Measurements from ENCODE around the gene MYEOV. TPM values are rescaled to one million over a fixed set of nuclear protein-coding genes. Genes with fewer than 3 reads are reported as not detected.

MYEOV gene
- total RNA-seq, 4 donors from 2014 or later = 4.8 to 26.7 (median 9.4) TPM

- Histone ChIP-seq H3K9me3 (no peaks in the 10 kb centered on the region), H3K27me3 (no peaks in the 10 kb centered on the region), H3K4me3 (no peak overlapping the region), H3K4me1 (peaks cover 4 to 66% (median 29%) of the 10 kb centered on the region in 4 donors), H3K36me3 (no peaks in the 10 kb centered on the region), H3K27ac (no peak overlapping the region)
- 91 to 93% methylated on average over 6 to 8 of the region's 8 CpGs for WGBS, 2 donors
- no peak for DNase-seq (ENCODE audit: low spot score in 2 of 2)
- no peak for TF ChIP-seq CTCF (IDR thresholded peaks at IDR 0.05)
- no peak for TF ChIP-seq POLR2A (IDR thresholded peaks at IDR 0.05)
- TF ChIP-seq EP300 (IDR thresholded peaks at IDR 0.05) = no peak
Observed at GRCh38 chr11:69299572-69299971, 5.6 kb downstream of the MYEOV start.

GRCh38 chr11:69300120-69301060, 6.4 kb downstream of the MYEOV start:
- Histone ChIP-seq H3K9me3 (no peaks in the 10 kb centered on the region), H3K4me1 (peaks cover 4 to 62% (median 29%) of the 10 kb centered on the region in 4 donors), H3K36me3 (no peaks in the 10 kb centered on the region), H3K4me3 (no peak overlapping the region), H3K27me3 (no peaks in the 10 kb centered on the region), H3K27ac (no peak overlapping the region)
- TF ChIP-seq EP300 (IDR thresholded peaks at IDR 0.05) = no peak
- no peak for TF ChIP-seq CTCF (IDR thresholded peaks at IDR 0.05)
- TF ChIP-seq POLR2A (IDR thresholded peaks at IDR 0.05) = no peak
- no peak for DNase-seq (ENCODE audit: low spot score in 2 of 2)
- whole genome bisulfite sequencing, 2 donors = 80 to 83% methylated on average over 11 of the region's 11 CpGs

- Histone ChIP-seq H3K27me3 (no peaks in the 10 kb centered on the region), H3K9me3 (no peaks in the 10 kb centered on the region), H3K4me3 (no peak overlapping the region), H3K27ac (no peak overlapping the region), H3K36me3 (no peaks in the 10 kb centered on the region), H3K4me1 (peaks cover 4 to 59% (median 29%) of the 10 kb centered on the region in 4 donors)
- DNase-seq (ENCODE audit: low spot score in 2 of 2) = no peak
- no peak for TF ChIP-seq POLR2A (IDR thresholded peaks at IDR 0.05)
- TF ChIP-seq EP300 (IDR thresholded peaks at IDR 0.05) = no peak
- TF ChIP-seq CTCF (IDR thresholded peaks at IDR 0.05) = no peak
- 91 to 97% methylated on average over 11 of the region's 11 CpGs for WGBS, 2 donors
Observed at GRCh38 chr11:69301081-69301454, 7.1 kb downstream of the MYEOV start.

GRCh38 chr11:69301455-69302401, 7.8 kb downstream of the MYEOV start:
- TF ChIP-seq CTCF (IDR thresholded peaks at IDR 0.05) (no peak), POLR2A (IDR thresholded peaks at IDR 0.05) (no peak), EP300 (IDR thresholded peaks at IDR 0.05) (no peak)
- Histone ChIP-seq H3K9me3 (no peaks in the 10 kb centered on the region), H3K27me3 (no peaks in the 10 kb centered on the region), H3K4me1 (peaks cover 4 to 52% (median 25%) of the 10 kb centered on the region in 4 donors), H3K4me3 (no peak overlapping the region), H3K36me3 (no peaks in the 10 kb centered on the region), H3K27ac (no peak overlapping the region)
- 83 to 85% methylated on average over 8 to 13 of the region's 13 CpGs for WGBS, 2 donors
- no peak for DNase-seq (ENCODE audit: low spot score in 2 of 2)
